Measurements from ENCODE around the gene EVC2.

GRCh38 chr4:5544762-5545161, 163.6 kb downstream of the EVC2 start:
- TF ChIP-seq CC2D1A (CRISPR knock-in tag; IDR thresholded peaks at IDR 0.05) (no peak), ZNF800 (CRISPR knock-in tag; IDR thresholded peaks at IDR 0.05) (no peak), NFRKB (IDR thresholded peaks at IDR 0.05) (no peak), MAX (IDR thresholded peaks at IDR 0.05) (no peak), CTCF (CRISPR knock-in tag; IDR thresholded peaks at IDR 0.05) (no peak), CBX2 (IDR thresholded peaks at IDR 0.05; ENCODE audit: low read depth, low read length) (no peak), CBX2 (CRISPR knock-in tag; IDR thresholded peaks at IDR 0.05; ENCODE audit: low read depth) (no peak), ZNF44 (CRISPR knock-in tag; IDR thresholded peaks at IDR 0.05) (no peak), ETV5 (CRISPR knock-in tag; IDR thresholded peaks at IDR 0.05; ENCODE audit: borderline replicate concordance) (no peak), POLR2AphosphoS5 (IDR thresholded peaks at IDR 0.05; ENCODE audit: low read depth, low read length) (no peak), KDM4B (CRISPR knock-in tag; IDR thresholded peaks at IDR 0.05) (no peak), SNRNP70 (IDR thresholded peaks at IDR 0.05; ENCODE audit: low read depth, low read length) (no peak), ATF7 (IDR thresholded peaks at IDR 0.05) (no peak), ATF7 (CRISPR knock-in tag; IDR thresholded peaks at IDR 0.05) (no peak)
